IMR-90 (cell line): ENCODE data around the gene PCAT6. TPM values are rescaled to one million over a fixed set of nuclear protein-coding genes. Genes with fewer than 3 reads are reported as not detected.

Source experiments
- ATAC-seq: fragments of 200-7000 bp; cut with Tn5 transposase; 2 replicates; pipeline ENCODE4 v1.9.1; 2020; ENCODE audit warnings: low read depth, mild to moderate bottlenecking, moderate library complexity
- BruUV-seq: library from RNA; stranded (reverse); fragments of 400-500 nt; replicated peaks from 2 replicates; lab custom pipeline; 2021; lab: Mats Ljungman, UMichigan
- CTCF ChIA-PET: fragments of 300-600 bp; formaldehyde crosslinking; extraction: SDS; loops from one replicate; lab custom pipeline; 2021; ENCODE audit warnings: antibody characterized with exemption; lab: Yijun Ruan, JAX
- POLR2A ChIA-PET: fragments of 300-600 bp; sonication (Branson Sonifier 250); formaldehyde crosslinking; loops from one replicate; lab custom pipeline; 2022; ENCODE audit warnings: antibody characterized with exemption; ENCODE audit not compliant: unreplicated experiment; lab: Charles Lee
- DNase-seq: peaks from one replicate; pipeline ENCODE4 v3.0.0; 2013
- H2AFZ ChIP-seq: replicated peaks from 2 replicates; pipeline ENCODE3; 2013; ENCODE audit warnings: low read length, mild to moderate bottlenecking; ENCODE audit not compliant: poor library complexity
- H2AK5ac ChIP-seq: 2 replicates; pipeline ENCODE4 v1.6.1; 2013; ENCODE audit warnings: low read depth, low read length, inconsistent platforms
- H2AK9ac ChIP-seq: replicated peaks from 2 replicates; pipeline ENCODE3; 2013; ENCODE audit warnings: mild to moderate bottlenecking, low read depth, low read length, moderate library complexity; ENCODE audit not compliant: poor library complexity
- H2BK120ac ChIP-seq: 2 replicates; pipeline ENCODE4 v1.6.1; 2013; ENCODE audit warnings: low read depth, low read length, inconsistent platforms
- H2BK15ac ChIP-seq: 3 replicates; pipeline ENCODE4 v1.6.1; 2013; ENCODE audit warnings: low read depth, low read length, inconsistent platforms
- H2BK20ac ChIP-seq: 2 replicates; pipeline ENCODE4 v1.6.1; 2013; ENCODE audit warnings: low read depth, mild to moderate bottlenecking, inconsistent platforms, low read length, moderate library complexity
- H2BK5ac ChIP-seq: 2 replicates; pipeline ENCODE4 v1.6.1; 2013; ENCODE audit warnings: mild to moderate bottlenecking, low read depth, low read length, inconsistent platforms; ENCODE audit not compliant: poor library complexity, severe bottlenecking
- H3K14ac ChIP-seq: replicated peaks from 2 replicates; pipeline ENCODE4 v1.6.1; 2013; ENCODE audit warnings: low read depth, low read length, inconsistent platforms
- H3K18ac ChIP-seq: 2 replicates; pipeline ENCODE4 v1.6.1; 2013; ENCODE audit warnings: low read depth, low read length, control low read depth
- H3K23ac ChIP-seq: 2 replicates; pipeline ENCODE4 v1.6.1; 2013; ENCODE audit warnings: low read depth, low read length, inconsistent platforms
- H3K27ac ChIP-seq: 2 replicates; pipeline ENCODE4 v1.5.1; 2013; ENCODE audit warnings: mild to moderate bottlenecking, control low read depth, low read length; ENCODE audit not compliant: insufficient read depth
- H3K27me3 ChIP-seq: 2 replicates; pipeline ENCODE4 v1.6.1; 2013; ENCODE audit warnings: low read length; ENCODE audit not compliant: control insufficient read depth, insufficient read depth
- H3K36me3 ChIP-seq: 2 replicates; pipeline ENCODE4 v1.6.1; 2013; ENCODE audit warnings: low read length, mixed read lengths; ENCODE audit not compliant: control insufficient read depth, insufficient read depth
- H3K4ac ChIP-seq: 2 replicates; pipeline ENCODE4 v1.6.1; 2013; ENCODE audit warnings: low read depth, low read length, inconsistent platforms
- H3K4me1 ChIP-seq: 2 replicates; pipeline ENCODE4 v1.6.1; 2013; ENCODE audit warnings: low read length, mixed read lengths; ENCODE audit not compliant: control insufficient read depth, insufficient read depth
- H3K4me2 ChIP-seq: 2 replicates; pipeline ENCODE4 v1.6.1; 2013; ENCODE audit warnings: low read depth, mild to moderate bottlenecking, control low read depth, low read length, moderate library complexity
- H3K4me3 ChIP-seq: 2 replicates; pipeline ENCODE4 v1.5.1; 2013; ENCODE audit warnings: low read depth, mild to moderate bottlenecking, control low read depth, low read length, moderate library complexity; ENCODE audit not compliant: insufficient read depth
- H3K56ac ChIP-seq: 2 replicates; pipeline ENCODE4 v1.6.1; 2013; ENCODE audit warnings: low read length, inconsistent platforms; ENCODE audit not compliant: insufficient read depth; ENCODE audit errors: extremely low read depth
- H3K79me1 ChIP-seq, 2 experiments: 2 replicates each; pipeline ENCODE4 v1.6.1; 2013; ENCODE audit warnings: low read length in 2 of 2, inconsistent platforms in 1 of 2, low read depth in 1 of 2
- H3K9ac ChIP-seq: 2 replicates; pipeline ENCODE4 v1.6.1; 2013; ENCODE audit warnings: low read depth, low read length, control low read depth
- H3K9me1 ChIP-seq: 2 replicates; pipeline ENCODE4 v1.6.1; 2013; ENCODE audit warnings: low read length, inconsistent platforms; ENCODE audit not compliant: insufficient read depth
- H3K9me3 ChIP-seq: 2 replicates; pipeline ENCODE4 v1.6.1; 2013; ENCODE audit warnings: low read length; ENCODE audit not compliant: control insufficient read depth, insufficient read depth
- H4K20me1 ChIP-seq: 2 replicates; pipeline ENCODE4 v1.6.1; 2013; ENCODE audit warnings: low read length, inconsistent platforms; ENCODE audit not compliant: insufficient read depth
- H4K5ac ChIP-seq: 2 replicates; pipeline ENCODE4 v1.6.1; 2013; ENCODE audit warnings: mild to moderate bottlenecking, low read depth, low read length, control low read depth
- H4K8ac ChIP-seq, 2 experiments: 2 replicates each; pipeline ENCODE4 v1.6.1; 2013; ENCODE audit warnings: low read depth in 2 of 2, low read length in 2 of 2, control low read depth in 1 of 2, inconsistent platforms in 1 of 2
- H4K91ac ChIP-seq: 2 replicates; pipeline ENCODE4 v1.6.1; 2013; ENCODE audit warnings: low read depth, low read length, inconsistent platforms; ENCODE audit not compliant: insufficient read depth
- NFE2L2 ChIP-seq: fragments of 150-350 bp; IDR thresholded peaks from 2 replicates; pipeline ENCODE4 v1.6.1; 2016; ENCODE audit warnings: low read depth, mild to moderate bottlenecking, low read length
- RAD21 ChIP-seq: IDR thresholded peaks from 2 replicates; pipeline ENCODE4 v1.6.1; 2012; ENCODE audit warnings: low read length, improper control_type of control experiment
- RFX5 ChIP-seq: IDR thresholded peaks from 2 replicates; pipeline ENCODE4 v1.8.0; 2012; ENCODE audit warnings: low read depth, mild to moderate bottlenecking, low read length, moderate library complexity
- SMC3 ChIP-seq: fragments of 150-350 bp; IDR thresholded peaks from 2 replicates; pipeline ENCODE4 v1.6.1; 2016; ENCODE audit warnings: low read depth, mild to moderate bottlenecking, antibody characterized with exemption, low read length, moderate library complexity
- WGBS, 2 experiments: methylation state at CpG; one replicate each; pipeline versions ENCODE4 v1.1.5 to v1.1.7; 2013; ENCODE audit warnings: missing lambda C conversion rate in 2 of 2; ENCODE audit not compliant: insufficient read length in 1 of 2; ENCODE audit errors: extremely low coverage in 2 of 2; 5-methylcytosine and 5-hydroxymethylcytosine counted together
- dilution Hi-C: fragments of 300-500 bp; cut with HindIII; formaldehyde crosslinking; loops from one replicate; pipeline ENCODE4 v1.14.3; 2018; ENCODE audit warnings: low sequenced_read_pairs; ENCODE audit not compliant: unreplicated experiment
- in situ Hi-C: fragments of 300-500 bp; cut with MboI; formaldehyde crosslinking; loops from 3 replicates; pipeline ENCODE4 v1.14.3; 2019; ENCODE audit warnings: low sequenced_read_pairs, inconsistent platforms, mixed read lengths
- intact Hi-C: fragments of 100-400 bp; cut with micrococcal nuclease; formaldehyde crosslinking; loops from 2 replicates; pipeline ENCODE4 v1.10.0; 2022
- polyA plus RNA-seq, 3 experiments: library from polyadenylated mRNA; depleted of rRNA; stranded (reverse); fragments of >200 nt; gene quantifications; 2 replicates each; pipeline ENCODE4 v1.2.3, GENCODE V29; 2012; ENCODE audit warnings: low replicate concordance in 1 of 3
- total RNA-seq: library from RNA; depleted of rRNA; stranded (reverse); fragments of >200 nt; gene quantifications from 2 replicates; pipeline ENCODE4 v1.2.3, GENCODE V29; 2012
- TF ChIP-seq, protein P1 (sequence below): conservative IDR thresholded peaks from 2 replicates; pipeline ENCODE4 v1.5.1; 2012; ENCODE audit warnings: mild to moderate bottlenecking, low read depth, low read length, improper control_type of control experiment

The PCAT6 gene
- total and polyA plus RNA-seq, 2 of the 4 experiments (the other 2 are of a cell fraction), result 5.8 TPM; not detected in 1

- Histone ChIP-seq H3K9me1 (0 out of 2 replicates have a peak, but pooled peaks cover 4% of the 10 kb centered on the region), H2BK15ac (no peak overlapping the region), H2BK5ac (no peak overlapping the region), H2AK5ac (no peak overlapping the region), H4K5ac (no peak overlapping the region), H3K23ac (no peak overlapping the region), H3K4me3 (no peak overlapping the region), H4K91ac (0 out of 2 replicates have a peak overlapping the region, but pooled peaks have one; percentile 46), H3K4ac (no peak overlapping the region), H3K9ac (no peak overlapping the region), H3K4me1 (no peaks in the 10 kb centered on the region), H3K9me3 (no peaks in the 10 kb centered on the region), H3K14ac (no peak overlapping the region), H2BK20ac (no peak overlapping the region), H3K18ac (no peak overlapping the region), H3K79me1 (no peaks in the 10 kb centered on the region), H3K56ac (no peak overlapping the region), H3K4me2 (no peak overlapping the region), H2AFZ (peak overlapping the region; percentile 83), H4K8ac (peak overlapping the region in 1 of 2 experiments; percentile 79; a peak in 2 of 4 replicates), H3K27ac (no peak overlapping the region), H4K20me1 (no peaks in the 10 kb centered on the region), H2AK9ac (no peak overlapping the region), H3K27me3 (no peaks in the 10 kb centered on the region; the same call in 1 of the 2 replicates), H3K36me3 (no peaks in the 10 kb centered on the region), H2BK120ac (no peak overlapping the region)
- TF ChIP-seq SMC3, result peak; percentile 51; the same call in 1 of the 2 replicates
- TF ChIP-seq RAD21, result peak; percentile 80
- no peak for TF ChIP-seq RFX5
- no peak for TF ChIP-seq NFE2L2
- TF ChIP-seq, protein P1, sequence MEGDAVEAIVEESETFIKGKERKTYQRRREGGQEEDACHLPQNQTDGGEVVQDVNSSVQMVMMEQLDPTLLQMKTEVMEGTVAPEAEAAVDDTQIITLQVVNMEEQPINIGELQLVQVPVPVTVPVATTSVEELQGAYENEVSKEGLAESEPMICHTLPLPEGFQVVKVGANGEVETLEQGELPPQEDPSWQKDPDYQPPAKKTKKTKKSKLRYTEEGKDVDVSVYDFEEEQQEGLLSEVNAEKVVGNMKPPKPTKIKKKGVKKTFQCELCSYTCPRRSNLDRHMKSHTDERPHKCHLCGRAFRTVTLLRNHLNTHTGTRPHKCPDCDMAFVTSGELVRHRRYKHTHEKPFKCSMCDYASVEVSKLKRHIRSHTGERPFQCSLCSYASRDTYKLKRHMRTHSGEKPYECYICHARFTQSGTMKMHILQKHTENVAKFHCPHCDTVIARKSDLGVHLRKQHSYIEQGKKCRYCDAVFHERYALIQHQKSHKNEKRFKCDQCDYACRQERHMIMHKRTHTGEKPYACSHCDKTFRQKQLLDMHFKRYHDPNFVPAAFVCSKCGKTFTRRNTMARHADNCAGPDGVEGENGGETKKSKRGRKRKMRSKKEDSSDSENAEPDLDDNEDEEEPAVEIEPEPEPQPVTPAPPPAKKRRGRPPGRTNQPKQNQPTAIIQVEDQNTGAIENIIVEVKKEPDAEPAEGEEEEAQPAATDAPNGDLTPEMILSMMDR, result peak; percentile 69
- 51% methylated on average over 4 of the region's 15 CpGs; no CpG with 5 or more reads in 1 of the 2 experiments for WGBS, 2 experiments
- ATAC-seq, result peak; percentile 98
- POLR2A ChIA-PET, result interaction anchor here (0.6 kb wide), 1 partner anchor 33 kb away, joined by 5 read pairs; no protein-coding TSS in a partner anchor
- DNase-seq, result peak; percentile 69
- CTCF ChIA-PET, result interaction anchor here (0.5 to 0.9 kb wide), 2 partner anchors 35 to 132 kb away, joined by 3 to 4 read pairs; no protein-coding TSS in a partner anchor
- intact Hi-C loops, result loop anchor here (5.0 kb wide), 1 partner anchor 100 kb away; no protein-coding TSS in a partner anchor
- no TSS peak for BruUV-seq
- dilution Hi-C loops, result no loop called here
- in situ Hi-C loops, result no loop called here
Measured at GRCh38 chr1:202852163-202852904, 41.6 kb downstream of the PCAT6 start.
